Gastroesophageal sphincter (tissue), 4 donors: ENCODE results near the gene SLC22A2. TPM values are rescaled to one million over a fixed set of nuclear protein-coding genes. Genes with fewer than 3 reads are reported as not detected.

ENCODE experiments used
- ATAC-seq: fragments of 150-250 bp; one replicate; pipeline ENCODE4 v1.9.1; 2016; ENCODE audit warnings: mild to moderate bottlenecking, moderate library complexity
- H3K27ac ChIP-seq, 4 donors: fragments of 200-600 bp; sonication (generic) in 3 of 4; 1 replicate in 3 of 4; 2 replicates in 1 of 4; pipeline ENCODE4 v1.5.1; 2016 to 2019
- H3K27me3 ChIP-seq: fragments of 200-600 bp; sonication (generic); one replicate; pipeline ENCODE4 v1.5.1; 2019
- H3K36me3 ChIP-seq, 2 donors: fragments of 200-600 bp; sonication (generic); one replicate each; pipeline ENCODE4 v1.5.1; 2019; ENCODE audit warnings: control low read depth in 1 of 2
- H3K4me1 ChIP-seq, 3 donors: fragments of 200-600 bp; sonication (generic); 1 replicate in 2 of 3; 2 replicates in 1 of 3; pipeline ENCODE4 v1.5.1; 2016 to 2019; ENCODE audit warnings: control low read depth in 2 of 3
- H3K4me3 ChIP-seq, 2 donors: fragments of 200-600 bp; sonication (generic); one replicate each; pipeline ENCODE4 v1.5.1; 2019; ENCODE audit warnings: mild to moderate bottlenecking in 1 of 2, moderate library complexity in 1 of 2
- H3K9me3 ChIP-seq, 3 donors: fragments of 200-600 bp; sonication (generic); one replicate each; pipeline ENCODE4 v1.5.1; 2017 to 2019; ENCODE audit warnings: control low read depth in 2 of 3
- EP300 ChIP-seq: sonication (generic); formaldehyde crosslinking; IDR thresholded peaks from one replicate; pipeline ENCODE4 v1.6.1; 2017; ENCODE audit warnings: antibody characterized with exemption, mild to moderate bottlenecking
- POLR2A ChIP-seq, 2 donors: fragments of 450-650 bp; IDR thresholded peaks; one replicate each; pipeline ENCODE4 v1.6.1; 2017; ENCODE audit warnings: antibody characterized with exemption in 2 of 2, mild to moderate bottlenecking in 2 of 2, moderate library complexity in 1 of 2
- POLR2AphosphoS5 ChIP-seq: sonication (generic); formaldehyde crosslinking; IDR thresholded peaks from one replicate; pipeline ENCODE4 v1.6.1; 2017; ENCODE audit warnings: antibody characterized with exemption
- WGBS, 2 donors: methylation state at CpG; one replicate each; pipeline ENCODE4 v1.1.5; 2018; ENCODE audit warnings: low coverage in 1 of 2; 5-methylcytosine and 5-hydroxymethylcytosine counted together
- total RNA-seq, 4 donors: library from RNA; depleted of rRNA; stranded (reverse); fragments of >200 nt; gene quantifications; one replicate each; pipeline ENCODE4 v1.1.0, GENCODE V29; 2016
- TF ChIP-seq, protein P1 (sequence below), 4 experiments: fragments of 200-600 bp in 2 of 4; fragments of 450-650 bp in 2 of 4; sonication (generic) in 1 of 4; IDR thresholded peaks; one replicate each; pipeline ENCODE4 v1.5.1; 2017 to 2019; ENCODE audit warnings: antibody characterized with exemption in 4 of 4, mild to moderate bottlenecking in 2 of 4, moderate library complexity in 2 of 4

The SLC22A2 gene
- total RNA-seq, 4 donors from 2014 or later = 0.47 TPM; not detected in 3

DNA sequence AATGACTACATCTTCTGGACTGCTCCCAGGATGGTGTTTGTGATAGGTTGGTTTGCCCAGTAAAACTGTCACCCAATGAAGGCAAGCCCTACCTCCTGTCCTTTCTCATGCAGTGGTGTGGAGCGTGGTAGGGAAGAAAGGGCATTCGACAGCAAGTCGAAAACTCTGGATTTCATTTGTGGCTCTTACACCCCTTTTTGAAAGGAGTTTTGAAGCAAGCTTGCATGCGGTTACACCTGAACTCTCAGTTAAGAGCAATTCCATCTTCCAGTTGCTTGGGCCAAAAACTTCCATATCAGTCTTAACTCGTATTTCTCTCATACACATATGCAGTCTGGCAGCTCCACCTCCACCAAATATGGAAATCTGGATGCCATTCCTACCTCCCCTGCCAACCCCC, 19.7 kb upstream of the SLC22A2 start:
- H3K27me3 ChIP-seq = no peaks in the 10 kb centered on the region
- H3K36me3 ChIP-seq = no peaks in the 10 kb centered on the region
- H3K27ac ChIP-seq = no peak overlapping the region
- no peak overlapping the region for H3K4me3 ChIP-seq
- TF ChIP-seq, protein P1, sequence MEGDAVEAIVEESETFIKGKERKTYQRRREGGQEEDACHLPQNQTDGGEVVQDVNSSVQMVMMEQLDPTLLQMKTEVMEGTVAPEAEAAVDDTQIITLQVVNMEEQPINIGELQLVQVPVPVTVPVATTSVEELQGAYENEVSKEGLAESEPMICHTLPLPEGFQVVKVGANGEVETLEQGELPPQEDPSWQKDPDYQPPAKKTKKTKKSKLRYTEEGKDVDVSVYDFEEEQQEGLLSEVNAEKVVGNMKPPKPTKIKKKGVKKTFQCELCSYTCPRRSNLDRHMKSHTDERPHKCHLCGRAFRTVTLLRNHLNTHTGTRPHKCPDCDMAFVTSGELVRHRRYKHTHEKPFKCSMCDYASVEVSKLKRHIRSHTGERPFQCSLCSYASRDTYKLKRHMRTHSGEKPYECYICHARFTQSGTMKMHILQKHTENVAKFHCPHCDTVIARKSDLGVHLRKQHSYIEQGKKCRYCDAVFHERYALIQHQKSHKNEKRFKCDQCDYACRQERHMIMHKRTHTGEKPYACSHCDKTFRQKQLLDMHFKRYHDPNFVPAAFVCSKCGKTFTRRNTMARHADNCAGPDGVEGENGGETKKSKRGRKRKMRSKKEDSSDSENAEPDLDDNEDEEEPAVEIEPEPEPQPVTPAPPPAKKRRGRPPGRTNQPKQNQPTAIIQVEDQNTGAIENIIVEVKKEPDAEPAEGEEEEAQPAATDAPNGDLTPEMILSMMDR (IDR thresholded peaks at IDR 0.05) = no peak
- no peak for TF ChIP-seq EP300
- no peak for TF ChIP-seq POLR2A (IDR thresholded peaks at IDR 0.05)
- TF ChIP-seq POLR2AphosphoS5 = no peak
- 82 to 95% methylated on average over 4 to 5 of the region's 5 CpGs for WGBS, 2 donors
- no peak for ATAC-seq
- H3K9me3 ChIP-seq = no peaks in the 10 kb centered on the region
- peaks cover 0 to 6% (median 0%) of the 10 kb centered on the region in 3 donors for H3K4me1 ChIP-seq

DNA sequence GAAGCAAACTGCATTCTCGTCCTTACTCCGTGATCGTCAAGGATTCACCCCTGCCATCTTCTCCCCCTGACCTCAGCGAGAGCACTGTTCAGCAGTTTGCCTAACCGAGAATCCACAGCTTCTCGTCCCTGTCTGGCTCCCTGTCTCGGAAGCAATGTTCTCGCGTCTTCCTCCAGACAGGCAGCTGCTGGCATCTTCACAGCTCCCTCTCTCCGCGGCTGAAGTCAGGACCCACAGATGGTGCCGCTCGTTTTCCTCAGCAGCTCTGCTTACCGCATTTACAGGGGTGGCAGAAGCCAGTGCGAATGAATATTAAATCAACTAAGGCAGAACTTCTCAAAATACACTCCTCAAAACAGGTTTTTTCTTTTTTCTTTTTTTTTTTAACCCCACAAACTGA, 18.9 kb upstream of the SLC22A2 start:
- no peak for ATAC-seq
- peaks cover 0 to 6% (median 0%) of the 10 kb centered on the region in 3 donors for H3K4me1 ChIP-seq
- no peaks in the 10 kb centered on the region for H3K9me3 ChIP-seq
- H3K36me3 ChIP-seq = no peaks in the 10 kb centered on the region
- H3K27ac ChIP-seq = no peak overlapping the region
- H3K4me3 ChIP-seq = no peak overlapping the region
- TF ChIP-seq, protein P1 (IDR thresholded peaks at IDR 0.05) = no peak
- TF ChIP-seq POLR2AphosphoS5 = no peak
- TF ChIP-seq EP300 = no peak
- no peak for TF ChIP-seq POLR2A (IDR thresholded peaks at IDR 0.05)
- H3K27me3 ChIP-seq = no peaks in the 10 kb centered on the region
- 86% methylated on average over 7 to 10 of the region's 15 CpGs for WGBS, 2 donors

DNA sequence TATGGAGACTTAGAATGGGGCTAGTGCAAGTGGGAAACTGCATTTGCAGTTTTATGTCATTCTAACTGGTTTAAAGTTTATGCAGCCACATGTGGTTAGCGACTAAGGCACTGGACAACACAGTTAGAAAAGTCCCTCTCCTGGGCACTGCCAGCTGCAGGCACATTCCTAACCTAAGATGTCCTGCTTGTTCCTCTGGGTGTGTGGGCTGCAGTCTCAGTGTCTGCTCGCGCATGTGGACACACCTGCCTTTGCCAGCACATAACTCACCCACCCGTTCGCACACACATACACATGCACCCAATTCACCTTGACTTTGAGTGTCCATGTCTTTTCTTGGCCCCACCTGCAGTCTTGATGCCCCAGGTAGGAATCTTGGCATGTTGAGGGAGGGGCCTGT, 18.5 kb upstream of the SLC22A2 start:
- H3K27me3 ChIP-seq = no peaks in the 10 kb centered on the region
- H3K4me1 ChIP-seq = peaks cover 0 to 6% (median 0%) of the 10 kb centered on the region in 3 donors
- no peak overlapping the region for H3K27ac ChIP-seq
- whole genome bisulfite sequencing, 2 donors = 93 to 100% methylated on average over 1 to 5 of the region's 5 CpGs
- no peak overlapping the region for H3K4me3 ChIP-seq
- no peaks in the 10 kb centered on the region for H3K9me3 ChIP-seq
- no peaks in the 10 kb centered on the region for H3K36me3 ChIP-seq
- ATAC-seq = no peak
- TF ChIP-seq POLR2AphosphoS5 (no peak), EP300 (no peak), POLR2A (IDR thresholded peaks at IDR 0.05) (no peak)
- TF ChIP-seq, protein P1 (IDR thresholded peaks at IDR 0.05) = no peak

DNA sequence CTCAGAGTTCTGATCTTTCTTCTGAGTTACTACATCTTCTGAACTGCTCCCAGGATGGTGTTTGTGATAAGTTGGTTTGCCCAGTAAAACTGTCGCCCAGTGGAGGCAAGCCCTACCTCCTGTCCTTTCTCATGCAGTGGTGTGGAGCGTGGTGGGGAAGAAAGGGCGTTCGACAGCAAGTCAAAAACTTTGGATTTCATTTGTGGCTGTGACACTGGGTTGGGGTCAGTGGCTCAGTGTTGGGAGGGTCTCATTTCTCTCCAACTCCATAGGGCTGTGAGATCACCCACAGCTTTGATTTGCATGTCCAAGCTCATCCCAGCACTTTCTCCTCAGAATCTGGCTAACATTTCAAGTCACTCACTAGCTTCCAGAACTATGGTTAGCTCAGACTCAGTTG, 17.5 kb upstream of the SLC22A2 start:
- no peak for ATAC-seq
- Histone ChIP-seq H3K4me3 (no peak overlapping the region), H3K36me3 (no peaks in the 10 kb centered on the region), H3K27ac (no peak overlapping the region), H3K9me3 (no peaks in the 10 kb centered on the region), H3K4me1 (peaks cover 0 to 6% (median 0%) of the 10 kb centered on the region in 3 donors), H3K27me3 (no peaks in the 10 kb centered on the region)
- TF ChIP-seq POLR2A (IDR thresholded peaks at IDR 0.05) (no peak), EP300 (no peak), POLR2AphosphoS5 (no peak)
- TF ChIP-seq, protein P1 (IDR thresholded peaks at IDR 0.05) = no peak
- WGBS, 2 donors = 56 to 74% methylated on average over 3 to 4 of the region's 4 CpGs

DNA sequence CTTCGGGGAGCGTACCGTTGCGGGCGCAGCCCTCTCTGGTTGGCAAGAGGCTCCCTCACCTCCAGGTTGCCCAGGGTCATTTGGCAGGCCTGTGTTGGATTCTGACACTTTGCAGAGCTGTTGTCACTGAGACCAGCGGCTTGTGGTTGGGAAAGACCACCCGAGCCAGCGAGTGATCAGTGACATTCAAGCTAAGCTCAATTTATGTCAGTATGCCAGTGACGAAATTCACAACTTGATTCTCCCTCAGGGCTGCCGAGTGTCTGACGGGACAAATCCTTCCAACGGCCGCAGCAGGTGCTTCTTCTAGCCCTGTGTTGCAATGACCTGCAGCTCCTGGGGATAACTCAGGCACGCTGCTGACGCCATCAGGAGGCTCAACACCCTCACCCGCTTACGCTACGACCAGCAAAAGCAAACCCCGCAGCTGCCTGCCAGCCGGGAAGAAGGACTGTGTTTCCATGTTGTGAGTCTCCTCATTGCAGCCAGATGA, 16.9 kb upstream of the SLC22A2 start:
- no peak overlapping the region for H3K27ac ChIP-seq
- H3K4me1 ChIP-seq = peaks cover 0 to 6% (median 0%) of the 10 kb centered on the region in 3 donors
- H3K27me3 ChIP-seq = no peaks in the 10 kb centered on the region
- 78% methylated on average over 5 of the region's 20 CpGs; no CpG with 5 or more reads in 1 of the 2 donors for WGBS, 2 donors
- ATAC-seq = no peak
- H3K4me3 ChIP-seq = no peak overlapping the region
- no peaks in the 10 kb centered on the region for H3K36me3 ChIP-seq
- no peaks in the 10 kb centered on the region for H3K9me3 ChIP-seq
- TF ChIP-seq POLR2A (IDR thresholded peaks at IDR 0.05) = no peak
- TF ChIP-seq, protein P1 (IDR thresholded peaks at IDR 0.05) = no peak
- no peak for TF ChIP-seq EP300
- TF ChIP-seq POLR2AphosphoS5 = no peak
